SU-DHL-6 (cell line): ENCODE measurements around the gene RFX4.

Experiments used
- H2AFZ ChIP-seq: fragments of 200-600 bp; sonication (generic); 2 replicates; pipeline ENCODE4 v1.6.1; 2014; ENCODE audit warnings: low read depth, mild to moderate bottlenecking, moderate library complexity, mixed read lengths, antibody characterized with exemption, low read length; ENCODE audit not compliant: severe bottlenecking
- H3F3A ChIP-seq: fragments of 200-600 bp; shearing (Covaris generic); 2 replicates; pipeline ENCODE4 v1.6.0; 2016; ENCODE audit warnings: antibody characterized with exemption, mild to moderate bottlenecking; ENCODE audit not compliant: insufficient read depth
- H3K27ac ChIP-seq: fragments of 200-600 bp; sonication (generic); 2 replicates; pipeline ENCODE4 v1.5.1; 2016; ENCODE audit warnings: low read depth, mild to moderate bottlenecking, low read length, moderate library complexity, mixed read lengths
- H3K27me3 ChIP-seq: fragments of 200-600 bp; sonication (generic), shearing (Covaris generic); 2 replicates; pipeline ENCODE4 v1.6.0; 2014; ENCODE audit warnings: mild to moderate bottlenecking, low read length
- H3K36me3 ChIP-seq: fragments of 200-600 bp; sonication (generic); 2 replicates; pipeline ENCODE4 v1.6.1; 2014; ENCODE audit warnings: mild to moderate bottlenecking, low read length, mixed read lengths
- H3K4me2 ChIP-seq: fragments of 300-600, 200-600 bp; shearing (Covaris generic), sonication (generic); 2 replicates; pipeline ENCODE4 v1.6.0; 2014; ENCODE audit warnings: low read length, low read depth, mild to moderate bottlenecking; ENCODE audit not compliant: poor library complexity, severe bottlenecking
- H3K4me3 ChIP-seq: fragments of 200-600 bp; sonication (generic); 2 replicates; pipeline ENCODE4 v1.5.1; 2014; ENCODE audit warnings: antibody characterized with exemption, low read length, mild to moderate bottlenecking, mixed read lengths; ENCODE audit not compliant: insufficient read depth, poor library complexity, severe bottlenecking
- H3K79me2 ChIP-seq: fragments of 200-600 bp; sonication (generic); 2 replicates; pipeline ENCODE4 v1.6.1; 2014; ENCODE audit warnings: mild to moderate bottlenecking, low read length, moderate library complexity; ENCODE audit not compliant: insufficient read depth
- H3K9ac ChIP-seq: fragments of 200-600 bp; sonication (generic); 2 replicates; pipeline ENCODE4 v1.7.0; 2014; ENCODE audit warnings: mild to moderate bottlenecking, low read length
- H3K9me2 ChIP-seq: fragments of 200-600 bp; sonication (generic); replicated peaks from 2 replicates; pipeline ENCODE4 v1.6.1; 2014; ENCODE audit warnings: low read length; ENCODE audit not compliant: insufficient read depth
- H3K9me3 ChIP-seq: fragments of 200-600 bp; sonication (generic); 2 replicates; pipeline ENCODE4 v1.6.1; 2014; ENCODE audit warnings: low read length, mixed read lengths; ENCODE audit not compliant: insufficient read depth
- H4K20me1 ChIP-seq: fragments of 200-600 bp; sonication (generic); 2 replicates; pipeline ENCODE4 v1.6.1; 2014; ENCODE audit warnings: low read depth, mild to moderate bottlenecking, antibody characterized with exemption, low read length, moderate library complexity, mixed read lengths
- CTCF ChIP-seq: fragments of 200-600 bp; sonication (generic); IDR thresholded peaks from one replicate; pipeline ENCODE4 v1.5.1; 2017; ENCODE audit warnings: antibody characterized with exemption, mild to moderate bottlenecking, low read length, moderate library complexity; ENCODE audit not compliant: insufficient read depth, poor library complexity, severe bottlenecking
- EZH2phosphoT487 ChIP-seq: fragments of 200-600 bp; sonication (generic), shearing (Covaris generic); conservative IDR thresholded peaks from 2 replicates; pipeline ENCODE4 v1.6.1; 2018; ENCODE audit warnings: mild to moderate bottlenecking, antibody characterized with exemption, low read length, moderate library complexity, mixed read lengths

Gene RFX4

GRCh38 chr12:106590601-106591000 is 7.8 kb downstream of the RFX4 start:
- Histone ChIP-seq H3K4me3 (no peak overlapping the region), H3K36me3 (no peaks in the 10 kb centered on the region), H2AFZ (no peak overlapping the region), H3K9me3 (no peaks in the 10 kb centered on the region), H3K27me3 (no peaks in the 10 kb centered on the region), H3K9ac (no peak overlapping the region), H3K27ac (no peak overlapping the region), H3F3A (no peaks in the 10 kb centered on the region), H4K20me1 (no peaks in the 10 kb centered on the region), H3K9me2 (no peaks in the 10 kb centered on the region), H3K79me2 (no peaks in the 10 kb centered on the region), H3K4me2 (no peak overlapping the region)
- TF ChIP-seq EZH2phosphoT487 (no peak), CTCF (no peak)

- no peaks in the 10 kb centered on the region for H3K27me3 ChIP-seq
- no peaks in the 10 kb centered on the region for H3K9me3 ChIP-seq
- TF ChIP-seq CTCF (no peak), EZH2phosphoT487 (no peak)
- H3K79me2 ChIP-seq: no peaks in the 10 kb centered on the region
- no peak overlapping the region for H3K9ac ChIP-seq
- H3K9me2 ChIP-seq: no peaks in the 10 kb centered on the region
- no peaks in the 10 kb centered on the region for H4K20me1 ChIP-seq
- H3K27ac ChIP-seq: no peak overlapping the region
- no peak overlapping the region for H2AFZ ChIP-seq
- no peaks in the 10 kb centered on the region for H3F3A ChIP-seq
- H3K36me3 ChIP-seq: no peaks in the 10 kb centered on the region
- H3K4me3 ChIP-seq: no peak overlapping the region
- H3K4me2 ChIP-seq: no peak overlapping the region
Observed at GRCh38 chr12:106594447-106594846, 11.6 kb downstream of the RFX4 start.

DNA sequence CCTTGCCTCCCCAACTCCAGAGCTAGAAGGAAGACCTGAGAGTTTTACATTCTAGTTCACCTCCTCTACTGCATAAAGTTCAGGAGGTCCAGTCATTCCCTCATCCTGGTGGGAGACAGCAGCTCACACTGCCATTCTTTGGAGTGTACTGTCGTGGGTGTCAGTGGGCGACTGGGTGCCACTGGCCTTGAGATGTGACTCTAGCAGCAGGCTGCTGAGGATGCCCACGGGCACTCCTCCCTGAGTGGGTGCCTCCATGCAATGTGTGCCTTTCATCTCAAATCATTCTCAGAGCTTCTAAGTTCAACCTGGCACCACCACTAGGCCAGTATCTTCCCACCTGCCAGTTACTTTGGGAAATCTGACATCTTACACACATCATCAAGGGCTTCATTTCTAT is 12.5 kb downstream of the RFX4 start:
- no peak overlapping the region for H3K4me3 ChIP-seq
- no peaks in the 10 kb centered on the region for H3F3A ChIP-seq
- H3K9me2 ChIP-seq: no peaks in the 10 kb centered on the region
- no peaks in the 10 kb centered on the region for H3K79me2 ChIP-seq
- no peak overlapping the region for H2AFZ ChIP-seq
- no peaks in the 10 kb centered on the region for H4K20me1 ChIP-seq
- H3K27me3 ChIP-seq: no peaks in the 10 kb centered on the region
- no peak overlapping the region for H3K27ac ChIP-seq
- no peak for TF ChIP-seq CTCF
- no peak for TF ChIP-seq EZH2phosphoT487
- no peak overlapping the region for H3K9ac ChIP-seq
- no peak overlapping the region for H3K4me2 ChIP-seq
- H3K36me3 ChIP-seq: no peaks in the 10 kb centered on the region
- H3K9me3 ChIP-seq: no peaks in the 10 kb centered on the region

- no peak overlapping the region for H3K4me3 ChIP-seq
- no peaks in the 10 kb centered on the region for H3K36me3 ChIP-seq
- H2AFZ ChIP-seq: no peak overlapping the region
- no peaks in the 10 kb centered on the region for H3K27me3 ChIP-seq
- H3K9me3 ChIP-seq: no peaks in the 10 kb centered on the region
- H3K79me2 ChIP-seq: no peaks in the 10 kb centered on the region
- TF ChIP-seq EZH2phosphoT487 (no peak), CTCF (no peak)
- no peak overlapping the region for H3K4me2 ChIP-seq
- H3K9me2 ChIP-seq: no peaks in the 10 kb centered on the region
- H3K27ac ChIP-seq: no peak overlapping the region
- H3F3A ChIP-seq: no peaks in the 10 kb centered on the region
- H4K20me1 ChIP-seq: no peaks in the 10 kb centered on the region
- no peak overlapping the region for H3K9ac ChIP-seq
Observed at GRCh38 chr12:106598003-106598402, 15.2 kb downstream of the RFX4 start.
